K562 (cell line): Measurements from ENCODE around the gene VPS4B. TPM values are rescaled to one million over a fixed set of nuclear protein-coding genes. Genes with fewer than 3 reads are reported as not detected.

Experiments
- polyA plus RNA-seq, 8 experiments: library from polyadenylated mRNA; depleted of rRNA in 4 of 8; stranded (reverse) in 5 of 8; unstranded in 3 of 8; fragments of >200 nt; fragmentation: Nextera tagmentation in 2 of 8; fragmentation: Illumina TruSeq in 1 of 8; extraction: Ambion mirVana in 2 of 8; extraction: Trizol in 1 of 8; gene quantifications; 2 replicates each; pipeline versions ENCODE4 v1.2.1 to v1.2.3, GENCODE V29; 2011 to 2014; ENCODE audit warnings: inconsistent platforms in 1 of 8, missing spikeins in 1 of 8
- total RNA-seq, 7 experiments: library from RNA; depleted of rRNA in 6 of 7; stranded (reverse); fragments of >200 nt in 6 of 7; fragmentation: Illumina TruSeq in 2 of 7; extraction: Trizol in 2 of 7; gene quantifications; 2 replicates each; pipeline versions ENCODE4 v1.2.1 to v1.2.3, GENCODE V29; 2011 to 2021; ENCODE audit warnings: low replicate concordance in 1 of 7
- TF ChIP-seq, protein P1 (sequence below): fragments of 450-650 bp; IDR thresholded peaks from 2 replicates; pipeline ENCODE4 v1.6.1; 2016; ENCODE audit warnings: mild to moderate bottlenecking, moderate library complexity
- TF ChIP-seq, protein P2 (sequence below): fragments of 450-650 bp; formaldehyde crosslinking; IDR thresholded peaks from 2 replicates; pipeline ENCODE4 v1.4.0; 2020; ENCODE audit warnings: mild to moderate bottlenecking, mixed read lengths

Gene VPS4B
- total and polyA plus RNA-seq, 9 of the 15 experiments (the other 6 are each of a cell fraction or from before 2014, with no cell fraction given): 7.3 to 16.4 (median 10.4) TPM

DNA sequence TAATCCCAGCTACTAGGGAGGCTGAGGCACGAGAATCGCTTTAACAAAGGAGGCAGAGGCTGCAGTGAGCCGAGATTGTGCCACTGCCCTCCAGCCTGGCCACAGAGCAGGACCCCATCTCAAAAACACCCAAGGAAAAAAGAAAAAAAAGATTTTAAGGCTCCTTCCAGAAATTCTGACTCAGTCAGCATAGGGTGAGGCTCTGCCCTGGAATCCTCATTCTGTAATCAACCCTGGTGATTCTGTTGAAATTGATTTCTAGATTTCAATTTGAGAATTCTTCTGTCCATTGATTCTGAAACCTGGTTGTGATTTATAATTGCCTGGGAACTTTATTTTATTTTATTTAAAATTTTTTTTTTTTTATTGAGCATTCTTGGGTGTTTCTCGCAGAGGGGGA, 27.1 kb upstream of the VPS4B start (continued):
- TF ChIP-seq, protein P1, sequence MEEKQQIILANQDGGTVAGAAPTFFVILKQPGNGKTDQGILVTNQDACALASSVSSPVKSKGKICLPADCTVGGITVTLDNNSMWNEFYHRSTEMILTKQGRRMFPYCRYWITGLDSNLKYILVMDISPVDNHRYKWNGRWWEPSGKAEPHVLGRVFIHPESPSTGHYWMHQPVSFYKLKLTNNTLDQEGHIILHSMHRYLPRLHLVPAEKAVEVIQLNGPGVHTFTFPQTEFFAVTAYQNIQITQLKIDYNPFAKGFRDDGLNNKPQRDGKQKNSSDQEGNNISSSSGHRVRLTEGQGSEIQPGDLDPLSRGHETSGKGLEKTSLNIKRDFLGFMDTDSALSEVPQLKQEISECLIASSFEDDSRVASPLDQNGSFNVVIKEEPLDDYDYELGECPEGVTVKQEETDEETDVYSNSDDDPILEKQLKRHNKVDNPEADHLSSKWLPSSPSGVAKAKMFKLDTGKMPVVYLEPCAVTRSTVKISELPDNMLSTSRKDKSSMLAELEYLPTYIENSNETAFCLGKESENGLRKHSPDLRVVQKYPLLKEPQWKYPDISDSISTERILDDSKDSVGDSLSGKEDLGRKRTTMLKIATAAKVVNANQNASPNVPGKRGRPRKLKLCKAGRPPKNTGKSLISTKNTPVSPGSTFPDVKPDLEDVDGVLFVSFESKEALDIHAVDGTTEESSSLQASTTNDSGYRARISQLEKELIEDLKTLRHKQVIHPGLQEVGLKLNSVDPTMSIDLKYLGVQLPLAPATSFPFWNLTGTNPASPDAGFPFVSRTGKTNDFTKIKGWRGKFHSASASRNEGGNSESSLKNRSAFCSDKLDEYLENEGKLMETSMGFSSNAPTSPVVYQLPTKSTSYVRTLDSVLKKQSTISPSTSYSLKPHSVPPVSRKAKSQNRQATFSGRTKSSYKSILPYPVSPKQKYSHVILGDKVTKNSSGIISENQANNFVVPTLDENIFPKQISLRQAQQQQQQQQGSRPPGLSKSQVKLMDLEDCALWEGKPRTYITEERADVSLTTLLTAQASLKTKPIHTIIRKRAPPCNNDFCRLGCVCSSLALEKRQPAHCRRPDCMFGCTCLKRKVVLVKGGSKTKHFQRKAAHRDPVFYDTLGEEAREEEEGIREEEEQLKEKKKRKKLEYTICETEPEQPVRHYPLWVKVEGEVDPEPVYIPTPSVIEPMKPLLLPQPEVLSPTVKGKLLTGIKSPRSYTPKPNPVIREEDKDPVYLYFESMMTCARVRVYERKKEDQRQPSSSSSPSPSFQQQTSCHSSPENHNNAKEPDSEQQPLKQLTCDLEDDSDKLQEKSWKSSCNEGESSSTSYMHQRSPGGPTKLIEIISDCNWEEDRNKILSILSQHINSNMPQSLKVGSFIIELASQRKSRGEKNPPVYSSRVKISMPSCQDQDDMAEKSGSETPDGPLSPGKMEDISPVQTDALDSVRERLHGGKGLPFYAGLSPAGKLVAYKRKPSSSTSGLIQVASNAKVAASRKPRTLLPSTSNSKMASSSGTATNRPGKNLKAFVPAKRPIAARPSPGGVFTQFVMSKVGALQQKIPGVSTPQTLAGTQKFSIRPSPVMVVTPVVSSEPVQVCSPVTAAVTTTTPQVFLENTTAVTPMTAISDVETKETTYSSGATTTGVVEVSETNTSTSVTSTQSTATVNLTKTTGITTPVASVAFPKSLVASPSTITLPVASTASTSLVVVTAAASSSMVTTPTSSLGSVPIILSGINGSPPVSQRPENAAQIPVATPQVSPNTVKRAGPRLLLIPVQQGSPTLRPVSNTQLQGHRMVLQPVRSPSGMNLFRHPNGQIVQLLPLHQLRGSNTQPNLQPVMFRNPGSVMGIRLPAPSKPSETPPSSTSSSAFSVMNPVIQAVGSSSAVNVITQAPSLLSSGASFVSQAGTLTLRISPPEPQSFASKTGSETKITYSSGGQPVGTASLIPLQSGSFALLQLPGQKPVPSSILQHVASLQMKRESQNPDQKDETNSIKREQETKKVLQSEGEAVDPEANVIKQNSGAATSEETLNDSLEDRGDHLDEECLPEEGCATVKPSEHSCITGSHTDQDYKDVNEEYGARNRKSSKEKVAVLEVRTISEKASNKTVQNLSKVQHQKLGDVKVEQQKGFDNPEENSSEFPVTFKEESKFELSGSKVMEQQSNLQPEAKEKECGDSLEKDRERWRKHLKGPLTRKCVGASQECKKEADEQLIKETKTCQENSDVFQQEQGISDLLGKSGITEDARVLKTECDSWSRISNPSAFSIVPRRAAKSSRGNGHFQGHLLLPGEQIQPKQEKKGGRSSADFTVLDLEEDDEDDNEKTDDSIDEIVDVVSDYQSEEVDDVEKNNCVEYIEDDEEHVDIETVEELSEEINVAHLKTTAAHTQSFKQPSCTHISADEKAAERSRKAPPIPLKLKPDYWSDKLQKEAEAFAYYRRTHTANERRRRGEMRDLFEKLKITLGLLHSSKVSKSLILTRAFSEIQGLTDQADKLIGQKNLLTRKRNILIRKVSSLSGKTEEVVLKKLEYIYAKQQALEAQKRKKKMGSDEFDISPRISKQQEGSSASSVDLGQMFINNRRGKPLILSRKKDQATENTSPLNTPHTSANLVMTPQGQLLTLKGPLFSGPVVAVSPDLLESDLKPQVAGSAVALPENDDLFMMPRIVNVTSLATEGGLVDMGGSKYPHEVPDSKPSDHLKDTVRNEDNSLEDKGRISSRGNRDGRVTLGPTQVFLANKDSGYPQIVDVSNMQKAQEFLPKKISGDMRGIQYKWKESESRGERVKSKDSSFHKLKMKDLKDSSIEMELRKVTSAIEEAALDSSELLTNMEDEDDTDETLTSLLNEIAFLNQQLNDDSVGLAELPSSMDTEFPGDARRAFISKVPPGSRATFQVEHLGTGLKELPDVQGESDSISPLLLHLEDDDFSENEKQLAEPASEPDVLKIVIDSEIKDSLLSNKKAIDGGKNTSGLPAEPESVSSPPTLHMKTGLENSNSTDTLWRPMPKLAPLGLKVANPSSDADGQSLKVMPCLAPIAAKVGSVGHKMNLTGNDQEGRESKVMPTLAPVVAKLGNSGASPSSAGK: no peak
- TF ChIP-seq, protein P2, sequence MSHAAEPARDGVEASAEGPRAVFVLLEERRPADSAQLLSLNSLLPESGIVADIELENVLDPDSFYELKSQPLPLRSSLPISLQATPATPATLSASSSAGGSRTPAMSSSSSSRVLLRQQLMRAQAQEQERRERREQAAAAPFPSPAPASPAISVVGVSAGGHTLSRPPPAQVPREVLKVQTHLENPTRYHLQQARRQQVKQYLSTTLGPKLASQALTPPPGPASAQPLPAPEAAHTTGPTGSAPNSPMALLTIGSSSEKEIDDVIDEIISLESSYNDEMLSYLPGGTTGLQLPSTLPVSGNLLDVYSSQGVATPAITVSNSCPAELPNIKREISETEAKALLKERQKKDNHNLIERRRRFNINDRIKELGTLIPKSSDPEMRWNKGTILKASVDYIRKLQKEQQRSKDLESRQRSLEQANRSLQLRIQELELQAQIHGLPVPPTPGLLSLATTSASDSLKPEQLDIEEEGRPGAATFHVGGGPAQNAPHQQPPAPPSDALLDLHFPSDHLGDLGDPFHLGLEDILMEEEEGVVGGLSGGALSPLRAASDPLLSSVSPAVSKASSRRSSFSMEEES: no peak
- TF ChIP-seq, all 486 proteins: peak for 0
